Daoy (cell line): Measurements from ENCODE around the gene COPZ2. TPM values are rescaled to one million over a fixed set of nuclear protein-coding genes. Genes with fewer than 3 reads are reported as not detected.
"Not testable (repeated sequence)": the region's sequence is repeated elsewhere in the genome, so short reads cannot be mapped to it uniquely, and the experiment has no call there.

Experiments used
- DNase-seq: peaks from one replicate; pipeline ENCODE4 v3.0.0-alpha.2; 2015; ENCODE audit warnings: low read depth
- total RNA-seq: library from RNA; depleted of rRNA; stranded (reverse); fragments of >200 nt; shearing (Covaris generic); gene quantifications from 2 replicates; pipeline ENCODE4 v1.2.3, GENCODE V29; 2014

COPZ2 gene
- total RNA-seq, 1 experiment from 2014 or later = 0.57 TPM

DNA sequence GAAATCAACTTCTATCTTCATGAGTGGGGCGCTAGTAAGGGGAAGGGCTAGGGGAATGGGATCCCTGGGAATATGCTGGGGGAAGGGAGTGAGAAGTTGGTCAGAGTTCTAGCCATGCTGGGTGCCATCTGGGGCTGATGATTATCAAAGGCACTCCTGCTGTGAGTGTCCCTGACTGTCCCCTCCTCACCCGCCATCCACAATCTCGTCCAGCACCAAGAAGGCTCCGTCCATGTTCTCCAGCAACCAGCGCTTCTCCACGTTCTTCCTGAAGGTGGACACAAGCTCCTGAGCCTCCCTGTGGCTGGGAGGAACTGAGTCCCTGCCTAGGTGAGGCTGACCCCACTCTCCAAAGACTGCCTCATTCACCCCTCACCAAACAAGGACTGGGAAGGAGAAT lies 5.6 kb downstream of the COPZ2 start:
- DNase-seq = no peak

DNA sequence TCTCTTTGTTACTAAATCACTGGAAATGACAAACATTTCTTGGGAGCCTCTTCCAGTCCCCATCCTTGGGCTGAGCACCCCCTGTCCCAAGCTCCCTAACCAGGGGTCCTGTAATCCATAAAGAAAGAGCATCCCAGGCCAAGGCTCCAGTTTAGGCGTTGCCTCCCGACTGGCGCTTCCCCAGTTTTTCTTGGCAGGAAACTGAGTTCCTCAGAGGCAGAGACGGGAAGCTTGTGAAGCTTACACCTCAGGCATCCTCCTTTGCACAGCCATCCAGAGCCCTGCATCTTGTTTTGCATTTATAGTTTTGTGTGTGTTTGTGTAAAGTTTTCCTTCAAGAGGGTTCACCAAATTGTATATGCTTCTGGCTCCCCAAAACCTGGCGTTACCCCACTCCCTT lies 7.1 kb downstream of the COPZ2 start:
- DNase-seq = no peak

GRCh38 chr17:48028736-48029135 lies 8.9 kb downstream of the COPZ2 start:
- DNase-seq = no peak

DNA sequence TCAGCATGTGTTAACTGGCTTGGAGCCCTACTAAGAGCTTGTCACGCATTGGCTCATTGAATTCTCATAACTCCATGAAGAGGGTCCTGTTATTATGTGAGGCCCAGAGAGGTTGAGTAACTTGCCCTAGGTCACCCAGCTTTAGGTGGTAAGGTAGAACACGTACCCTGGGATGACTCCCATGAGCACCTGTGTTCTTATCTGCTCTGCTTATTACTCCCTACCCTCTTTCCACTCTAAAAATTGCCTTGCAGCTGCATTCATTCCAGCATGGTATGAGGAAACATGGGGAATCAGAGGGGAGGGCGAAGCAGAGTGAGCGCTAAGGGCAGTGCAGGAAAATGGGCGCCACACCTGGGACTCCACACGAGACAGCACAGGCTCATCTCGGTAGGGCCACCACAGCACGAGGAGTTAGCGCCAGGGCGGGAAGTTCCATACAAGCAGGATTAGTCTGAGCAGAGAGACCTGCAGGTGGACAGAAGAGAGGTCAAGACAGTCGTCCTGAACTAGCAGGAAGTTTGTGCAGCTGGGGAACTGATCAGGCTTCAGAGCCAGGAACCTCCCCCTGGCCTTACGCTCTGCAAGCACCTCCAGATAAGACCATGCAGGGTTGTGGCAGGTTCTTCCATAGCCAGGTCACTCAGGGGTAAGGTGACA lies 10.1 kb downstream of the COPZ2 start:
- no peak for DNase-seq

GRCh38 chr17:48026502-48027321 lies 10.9 kb downstream of the COPZ2 start:
- DNase-seq = peak; percentile 85

DNA sequence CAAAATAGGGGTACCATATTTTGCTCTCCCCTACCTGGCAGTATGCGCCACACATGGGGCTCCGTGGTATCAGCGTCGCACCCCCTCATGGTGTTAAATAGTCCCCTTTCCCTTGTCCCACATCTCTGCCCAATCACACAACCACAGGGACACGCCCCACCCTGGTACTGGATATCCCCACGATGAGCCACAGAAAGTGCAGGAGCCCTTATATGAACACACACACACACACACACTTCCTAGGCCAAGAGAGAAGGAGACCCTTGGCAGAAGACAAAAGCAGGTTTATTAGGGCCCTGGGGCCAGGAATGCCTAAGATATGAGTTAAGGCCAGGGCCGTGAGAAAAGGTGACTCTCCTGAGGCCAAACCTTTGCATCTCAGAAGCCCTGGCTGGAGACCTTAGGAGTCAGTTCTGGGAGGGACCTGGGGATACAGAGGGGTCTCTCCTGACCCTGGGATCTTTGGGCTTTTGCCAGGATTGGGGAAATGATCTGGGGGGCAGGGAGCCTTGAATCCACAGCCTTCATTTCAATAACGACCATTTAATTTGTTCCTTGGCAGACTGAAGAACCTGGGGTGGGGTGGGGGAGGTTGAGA lies 11.6 kb downstream of the COPZ2 start:
- DNase-seq = peak; percentile 26

GRCh38 chr17:48025040-48025903 lies 12.3 kb downstream of the COPZ2 start:
- peak; percentile 94 for DNase-seq

GRCh38 chr17:48024149-48025039 lies 13.2 kb downstream of the COPZ2 start:
- DNase-seq = peak; percentile 69

DNA sequence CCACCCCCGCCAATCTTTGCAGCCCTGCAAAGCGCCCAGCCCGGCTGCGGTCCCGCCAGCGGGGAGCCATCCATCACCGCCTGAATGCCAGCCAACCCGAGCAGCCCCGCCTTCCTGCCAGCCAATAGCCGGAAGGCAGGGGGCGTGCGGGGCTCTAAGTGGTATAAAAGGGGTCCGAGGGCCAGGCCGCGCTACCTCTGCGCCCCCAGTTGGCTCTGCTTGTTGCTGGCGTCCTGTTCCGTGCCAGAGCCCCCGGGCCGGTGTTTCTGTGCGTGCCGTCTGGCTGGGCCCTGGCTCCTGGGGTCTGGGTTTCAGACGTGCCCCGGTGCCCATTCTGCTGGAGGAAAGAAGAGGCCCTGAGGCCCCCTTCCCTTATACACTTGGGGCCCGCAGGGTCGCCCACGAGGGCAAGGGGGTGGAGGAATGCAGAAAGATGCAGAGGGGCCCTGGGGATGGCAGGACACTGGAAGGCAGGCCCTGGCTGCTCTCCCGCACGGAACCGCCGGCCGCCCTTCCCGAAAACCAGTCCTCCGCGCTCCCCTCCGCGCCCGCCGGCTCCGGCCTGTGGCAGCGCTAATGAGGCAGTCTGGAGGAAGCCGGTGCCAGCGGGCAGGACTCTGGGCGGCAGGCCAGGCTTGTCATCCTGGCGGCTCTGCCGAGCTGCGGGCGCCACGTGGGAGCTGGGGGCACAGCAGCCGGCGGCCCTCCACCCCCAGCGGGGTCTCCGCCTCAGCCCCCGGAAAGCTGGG lies 14.0 kb downstream of the COPZ2 start:
- DNase-seq = peak; percentile 89

DNA sequence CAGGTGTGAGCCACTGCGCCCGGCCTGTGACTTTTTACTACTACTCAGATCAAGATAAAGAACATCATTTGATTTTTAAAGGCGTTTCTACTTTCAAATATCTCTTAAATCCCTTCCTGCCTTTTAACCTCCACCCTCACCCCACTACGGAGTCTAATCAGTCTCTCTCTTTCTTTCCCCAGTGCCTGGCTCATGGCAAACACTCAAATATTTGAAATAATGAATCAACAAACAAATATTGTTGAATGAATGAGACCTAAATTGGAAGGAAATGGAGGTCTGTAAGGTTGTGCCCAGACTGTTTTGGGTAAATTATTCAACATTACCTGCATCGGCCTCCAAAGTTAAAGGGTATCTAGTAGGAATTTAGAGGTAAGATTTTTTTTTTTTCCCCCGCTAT lies 14.7 kb downstream of the COPZ2 start:
- no peak for DNase-seq

DNA sequence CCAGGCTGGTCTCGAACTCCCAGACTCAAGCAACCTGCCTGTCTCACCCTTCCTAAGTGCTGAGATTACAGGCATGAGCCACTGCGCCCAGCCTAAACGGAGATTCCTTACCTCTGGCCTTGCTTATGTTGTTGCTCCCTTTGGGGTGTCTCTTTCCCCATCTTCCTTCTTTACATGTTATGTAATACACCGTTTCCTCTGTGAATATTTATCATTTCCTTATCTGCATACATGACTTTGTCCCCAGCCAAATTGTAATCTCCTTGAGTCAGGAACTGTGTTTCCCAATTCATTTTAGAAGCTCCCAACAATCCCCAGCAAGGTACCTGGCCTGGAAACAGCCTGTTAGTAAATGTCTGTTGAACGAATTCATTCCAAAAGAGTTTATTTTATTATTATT lies 15.7 kb downstream of the COPZ2 start:
- no peak for DNase-seq

DNA sequence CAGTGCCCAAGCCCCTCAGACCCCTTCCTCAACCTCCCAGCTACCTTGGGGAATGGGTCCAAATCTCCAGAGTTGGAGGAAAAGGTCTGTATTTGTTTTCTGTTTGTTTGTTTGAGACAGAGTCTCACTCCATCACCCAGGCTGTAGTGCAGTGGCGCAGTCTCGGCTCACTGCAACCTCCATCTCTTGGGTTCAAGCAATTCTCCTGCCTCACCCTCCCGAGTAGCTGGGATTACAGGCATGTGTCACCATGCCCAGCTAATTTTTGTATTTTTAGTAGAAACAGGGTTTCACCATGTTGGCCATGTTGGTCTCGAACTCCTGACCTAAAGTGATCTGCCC lies 19.8 kb downstream of the COPZ2 start:
- not testable (repeated sequence) for DNase-seq

DNA sequence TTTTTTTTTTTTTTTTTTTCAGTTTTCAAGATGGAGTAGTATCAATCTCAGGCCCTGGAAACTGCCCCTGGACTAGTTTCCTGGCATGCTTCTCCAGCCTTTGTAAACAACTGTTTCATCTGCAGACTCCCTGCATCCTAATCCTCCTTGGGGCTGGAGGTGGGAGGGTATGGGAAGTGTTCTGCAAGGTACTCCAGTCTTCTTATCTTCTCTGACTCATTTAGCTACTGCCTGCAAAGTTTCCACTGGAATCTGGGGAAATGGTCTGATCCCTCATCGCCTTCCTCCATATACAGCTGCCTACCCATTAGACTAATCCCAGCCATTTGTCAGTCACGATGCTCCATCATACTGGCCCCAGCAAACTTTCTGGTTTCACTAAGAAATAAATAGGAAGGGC lies 21.5 kb downstream of the COPZ2 start:
- peak; percentile 73 for DNase-seq

DNA sequence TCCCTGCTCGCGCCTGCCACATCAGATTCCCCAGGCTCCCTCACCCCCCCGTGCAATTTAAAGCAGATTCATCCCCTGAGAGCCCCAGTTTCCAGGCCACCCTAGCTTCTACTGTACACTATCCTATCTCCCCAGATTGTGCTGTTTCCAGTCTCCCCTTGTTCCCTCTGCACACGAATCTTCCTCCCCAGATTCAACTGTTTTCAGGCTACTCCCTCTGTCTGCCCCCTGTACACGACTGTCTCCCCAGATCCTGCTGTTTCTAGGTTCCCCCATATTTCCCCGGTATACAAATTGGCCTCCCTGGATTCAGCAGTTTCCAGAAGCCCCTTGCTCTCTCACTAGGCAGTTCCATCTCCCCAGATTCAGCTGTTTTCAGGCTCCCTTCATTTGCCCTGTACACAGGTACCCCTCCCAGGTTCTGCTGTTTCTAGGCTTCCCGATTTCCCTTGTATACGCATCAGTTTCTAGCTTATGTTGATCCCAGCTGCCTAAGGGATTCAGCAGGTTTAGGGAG lies 22.9 kb downstream of the COPZ2 start:
- DNase-seq = no peak

GRCh38 chr17:48013876-48014594 lies 23.6 kb downstream of the COPZ2 start:
- DNase-seq = no peak

- no peak for DNase-seq
Observed at GRCh38 chr17:48012654-48013053, 24.9 kb downstream of the COPZ2 start.

DNA sequence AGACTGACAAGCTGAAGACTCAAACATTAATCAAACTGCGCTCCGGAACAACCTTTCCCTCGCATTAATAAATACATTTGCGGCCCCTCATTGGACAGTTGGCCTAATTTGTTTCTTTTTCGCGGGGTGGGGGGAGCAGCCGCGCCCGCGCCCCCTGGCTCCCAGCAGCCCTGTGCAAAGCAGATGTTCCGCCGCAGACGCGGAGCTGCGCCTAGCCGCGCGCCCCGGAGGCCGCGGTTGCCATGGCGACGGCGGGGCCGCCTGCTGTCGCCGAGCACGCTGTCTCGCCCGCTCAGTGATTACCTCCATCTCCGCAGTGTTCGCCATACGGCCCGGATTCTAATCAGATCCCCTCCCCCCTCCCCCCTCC lies 25.5 kb downstream of the COPZ2 start:
- peak; percentile 47 for DNase-seq

GRCh38 chr17:48011405-48012150 lies 26.0 kb downstream of the COPZ2 start:
- peak; percentile 44 for DNase-seq

DNA sequence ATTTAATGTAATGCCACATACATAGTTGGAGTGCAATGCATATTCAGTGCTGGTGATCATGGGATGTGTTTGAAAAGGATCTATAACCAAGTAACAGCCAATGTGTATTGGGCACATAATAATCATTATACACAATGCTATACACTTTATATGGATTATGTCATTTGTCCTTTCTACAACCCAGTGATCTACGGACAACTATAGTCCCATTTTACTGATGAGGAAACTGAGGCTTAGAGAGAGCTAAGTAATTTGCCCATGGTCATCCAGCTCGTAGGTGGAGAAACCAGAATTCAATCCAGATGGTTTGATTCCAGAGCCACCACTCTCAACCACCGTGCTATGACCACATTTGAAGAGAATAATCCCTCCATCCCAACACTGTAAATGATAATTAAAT lies 27.4 kb downstream of the COPZ2 start:
- DNase-seq = no peak
